ENCODE measurements around the gene ATRNL1.

DNA sequence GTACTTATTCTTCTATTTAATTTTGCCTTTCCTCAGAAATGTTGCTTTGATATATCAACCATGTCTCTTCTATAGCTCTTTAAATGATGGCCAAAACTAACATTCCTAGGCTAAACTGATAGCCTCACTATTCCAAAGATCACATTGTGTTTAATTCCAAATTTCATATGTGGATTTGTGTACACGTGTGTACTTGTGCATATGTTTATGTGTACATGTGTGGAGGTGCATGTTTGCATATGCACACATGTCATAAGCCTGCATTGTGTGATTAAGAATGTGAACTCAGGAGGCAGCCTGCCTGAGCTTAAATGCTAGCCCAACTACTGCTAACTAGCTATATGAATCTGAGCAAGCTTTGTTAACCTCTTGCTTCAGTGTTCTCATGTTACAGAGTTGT lies 753.4 kb downstream of the ATRNL1 start:
- TF ChIP-seq CTCF (IDR thresholded peaks at IDR 0.05) (no peak), POLR2A (IDR thresholded peaks at IDR 0.05) (no peak)
